ENCODE results near the gene CYP2B6.

The CYP2B6 gene

DNA sequence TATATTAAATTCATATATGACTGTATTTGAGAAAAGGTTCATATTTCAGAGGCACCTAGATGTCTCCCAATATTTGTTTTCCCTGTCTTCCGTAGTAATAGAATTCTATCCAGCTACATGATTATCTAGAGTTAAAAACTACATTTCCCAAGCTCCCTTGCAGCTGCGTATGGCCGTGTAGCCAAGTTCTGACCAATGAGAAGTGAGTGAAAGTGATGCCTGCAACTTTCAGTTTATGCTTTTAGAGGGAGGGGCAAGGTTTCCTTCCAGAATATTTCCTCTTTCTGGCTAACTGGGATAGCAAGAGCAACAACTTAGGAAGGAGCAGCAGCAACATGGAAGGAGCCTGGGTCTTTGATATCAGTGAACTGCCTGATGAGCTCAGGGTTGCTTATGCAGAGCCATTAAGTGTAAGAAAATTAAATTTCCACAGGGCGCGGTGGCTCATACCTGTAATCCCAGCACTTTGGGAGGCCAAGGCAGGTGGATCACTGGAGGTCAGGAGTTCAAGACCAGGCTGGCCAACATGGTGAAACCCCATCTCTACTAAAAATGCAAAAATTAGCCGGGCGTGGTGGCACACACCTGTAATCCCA is 74.0 kb downstream of the CYP2B6 start:
- Histone ChIP-seq H3K27ac (ENCODE audit: low read depth, low read length) (no peak overlapping the region), H3K36me3 (ENCODE audit: control insufficient read depth, insufficient read depth, low read length) (no peaks in the 10 kb centered on the region), H3K9ac (ENCODE audit: low read length) (no peak overlapping the region), H3K27me3 (ENCODE audit: control insufficient read depth, insufficient read depth, low read length) (no peaks in the 10 kb centered on the region), H3K4me1 (ENCODE audit: control insufficient read depth, insufficient read depth, low read length) (no peaks in the 10 kb centered on the region), H3K4me3 (ENCODE audit: low read length) (no peak overlapping the region)
